Gastrocnemius medialis (tissue), 4 donors: ENCODE data around the gene TWIST2. TPM values are rescaled to one million over a fixed set of nuclear protein-coding genes. Genes with fewer than 3 reads are reported as not detected.

Experiments used
- ATAC-seq, 2 donors: fragments of 150-250 bp; one replicate each; pipeline ENCODE4 v1.9.1; 2016
- DNase-seq, 2 donors: peaks; one replicate each; pipeline ENCODE4 v3.0.0-alpha.2; 2019
- H3K27ac ChIP-seq, 4 donors: fragments of 200-600 bp; sonication (generic); 1 replicate in 1 of 4; 2 replicates in 3 of 4; pipeline ENCODE4 v1.5.1; 2016 to 2018; ENCODE audit warnings: mild to moderate bottlenecking in 2 of 4, moderate library complexity in 1 of 4
- H3K27me3 ChIP-seq, 3 donors: fragments of 200-600 bp; sonication (generic) in 2 of 3; 1 replicate in 1 of 3; 2 replicates in 2 of 3; pipeline versions ENCODE4 v1.5.1 to v1.6.0; 2016 to 2019; ENCODE audit warnings: mild to moderate bottlenecking in 1 of 3, moderate library complexity in 1 of 3
- H3K36me3 ChIP-seq, 2 donors: fragments of 200-600 bp; sonication (generic) in 1 of 2; one replicate each; pipeline ENCODE4 v1.5.1; 2017 to 2018
- H3K4me1 ChIP-seq, 2 donors: fragments of 200-600 bp; sonication (generic) in 1 of 2; one replicate each; pipeline ENCODE4 v1.5.1; 2016 to 2017; ENCODE audit warnings: mild to moderate bottlenecking in 2 of 2
- H3K4me3 ChIP-seq, 4 donors: fragments of 200-600 bp; sonication (generic) in 3 of 4; 1 replicate in 1 of 4; 2 replicates in 3 of 4; pipeline ENCODE4 v1.5.1; 2016 to 2019; ENCODE audit warnings: mild to moderate bottlenecking in 2 of 4
- H3K9me3 ChIP-seq, 3 donors: fragments of 200-600 bp; sonication (generic) in 2 of 3; 1 replicate in 1 of 3; 2 replicates in 2 of 3; pipeline ENCODE4 v1.5.1; 2016 to 2019
- CTCF ChIP-seq, 5 experiments: fragments of 450-650 bp in 3 of 5; fragments of 200-600 bp in 2 of 5; sonication (generic) in 2 of 5; IDR thresholded peaks in 4 of 5; conservative IDR thresholded peaks in 1 of 5; 1 replicate in 4 of 5; 2 replicates in 1 of 5; pipeline ENCODE4 v1.5.1; 2016 to 2019; ENCODE audit warnings: antibody characterized with exemption in 5 of 5, mild to moderate bottlenecking in 3 of 5, moderate library complexity in 3 of 5
- POLR2A ChIP-seq, 2 donors: fragments of 450-650 bp; IDR thresholded peaks; one replicate each; pipeline ENCODE4 v1.6.1; 2017; ENCODE audit warnings: antibody characterized with exemption in 2 of 2, mild to moderate bottlenecking in 2 of 2, moderate library complexity in 2 of 2
- in situ Hi-C, 4 donors: fragments of 200-750 bp; cut with MboI; loops; one replicate each; pipeline versions ENCODE4 v1.15.0 to v1.8.0; 2017; ENCODE audit warnings: low sequenced_read_pairs in 4 of 4
- intact Hi-C: fragments of 100-400 bp; cut with DNase I; formaldehyde crosslinking; loops from one replicate; pipeline ENCODE4 v1.15.1; 2023; ENCODE audit warnings: low total_unique reads
- total RNA-seq, 4 donors: library from RNA; depleted of rRNA; stranded (reverse); fragments of >200 nt; gene quantifications; one replicate each; pipeline versions ENCODE4 v1.1.0 to v1.2.3, GENCODE V29; 2016

The TWIST2 gene
- total RNA-seq, 4 donors from 2014 or later, result 1.9 to 9.3 (median 2.2) TPM

- H3K4me1 ChIP-seq, result peaks cover 0 to 4% of the 10 kb centered on the region in 2 donors
- no peak overlapping the region for H3K4me3 ChIP-seq
- in situ Hi-C loops, result no loop called here
- H3K27me3 ChIP-seq, result peaks cover 36 to 44% (median 43%) of the 10 kb centered on the region in 3 donors
- no peaks in the 10 kb centered on the region for H3K9me3 ChIP-seq
- no peaks in the 10 kb centered on the region for H3K36me3 ChIP-seq
- no peak overlapping the region for H3K27ac ChIP-seq
- intact Hi-C loops, result no loop called here
- ATAC-seq (no peak), DNase-seq (no peak)
- no peak for TF ChIP-seq CTCF (IDR thresholded peaks at IDR 0.05 in 4 of 5, conservative IDR thresholded peaks at IDR 0.05 in 1 of 5)
- TF ChIP-seq POLR2A (IDR thresholded peaks at IDR 0.05), result no peak
Measured at GRCh38 chr2:238851761-238852160, 3.9 kb downstream of the TWIST2 start.

GRCh38 chr2:238852206-238852869 lies 4.5 kb downstream of the TWIST2 start:
- ATAC-seq (no peak), DNase-seq (no peak)
- in situ Hi-C loops (no loop called here), intact Hi-C loops (no loop called here)
- Histone ChIP-seq H3K4me3 (no peak overlapping the region), H3K4me1 (peaks cover 0 to 1% of the 10 kb centered on the region in 2 donors), H3K27ac (no peak overlapping the region), H3K36me3 (no peaks in the 10 kb centered on the region), H3K27me3 (peaks cover 33 to 41% (median 37%) of the 10 kb centered on the region in 3 donors), H3K9me3 (no peaks in the 10 kb centered on the region)
- no peak for TF ChIP-seq CTCF (IDR thresholded peaks at IDR 0.05 in 4 of 5, conservative IDR thresholded peaks at IDR 0.05 in 1 of 5)
- TF ChIP-seq POLR2A (IDR thresholded peaks at IDR 0.05), result no peak

- no peaks in the 10 kb centered on the region for H3K36me3 ChIP-seq
- no peak for TF ChIP-seq POLR2A (IDR thresholded peaks at IDR 0.05)
- no peak for TF ChIP-seq CTCF (IDR thresholded peaks at IDR 0.05 in 4 of 5, conservative IDR thresholded peaks at IDR 0.05 in 1 of 5)
- no peak overlapping the region for H3K27ac ChIP-seq
- H3K4me1 ChIP-seq, result no peaks in the 10 kb centered on the region
- no peaks in the 10 kb centered on the region for H3K9me3 ChIP-seq
- H3K4me3 ChIP-seq, result no peak overlapping the region
- intact Hi-C loops (no loop called here), in situ Hi-C loops (no loop called here)
- DNase-seq (no peak), ATAC-seq (no peak)
- peaks cover 25 to 35% (median 32%) of the 10 kb centered on the region in 3 donors for H3K27me3 ChIP-seq
Measured at GRCh38 chr2:238853218-238853617, 5.3 kb downstream of the TWIST2 start.

GRCh38 chr2:238853721-238854120 lies 5.8 kb downstream of the TWIST2 start:
- intact Hi-C loops (no loop called here), in situ Hi-C loops (no loop called here)
- Histone ChIP-seq H3K27me3 (peaks cover 20 to 37% (median 32%) of the 10 kb centered on the region in 3 donors), H3K27ac (no peak overlapping the region), H3K36me3 (no peaks in the 10 kb centered on the region), H3K4me3 (no peak overlapping the region), H3K4me1 (no peaks in the 10 kb centered on the region), H3K9me3 (no peaks in the 10 kb centered on the region)
- TF ChIP-seq CTCF (IDR thresholded peaks at IDR 0.05 in 4 of 5, conservative IDR thresholded peaks at IDR 0.05 in 1 of 5) (no peak), POLR2A (IDR thresholded peaks at IDR 0.05) (no peak)
- ATAC-seq, result no peak
- DNase-seq, result no peak

GRCh38 chr2:238854246-238854645 lies 6.4 kb downstream of the TWIST2 start:
- H3K4me3 ChIP-seq, result no peak overlapping the region
- no peak overlapping the region for H3K27ac ChIP-seq
- in situ Hi-C loops (no loop called here), intact Hi-C loops (no loop called here)
- no peak for TF ChIP-seq POLR2A (IDR thresholded peaks at IDR 0.05)
- no peak for TF ChIP-seq CTCF (IDR thresholded peaks at IDR 0.05 in 4 of 5, conservative IDR thresholded peaks at IDR 0.05 in 1 of 5)
- ATAC-seq (no peak), DNase-seq (no peak)
- no peaks in the 10 kb centered on the region for H3K36me3 ChIP-seq
- no peaks in the 10 kb centered on the region for H3K4me1 ChIP-seq
- no peaks in the 10 kb centered on the region for H3K9me3 ChIP-seq
- peaks cover 15 to 35% (median 27%) of the 10 kb centered on the region in 3 donors for H3K27me3 ChIP-seq
